A549 (cell line): Measurements from ENCODE around the gene FBRSL1. TPM values are rescaled to one million over a fixed set of nuclear protein-coding genes. Genes with fewer than 3 reads are reported as not detected.
A peak's percentile ranks its signal among the peaks of the same experiment; 100 is the strongest.

Experiments used
- BHLHE40 ChIP-seq: IDR thresholded peaks from 2 replicates; pipeline ENCODE4 v1.6.1; 2012; ENCODE audit warnings: low read depth, low read length, inconsistent platforms
- FOSB ChIP-seq: fragments of 250-450 bp; sonication (Bioruptor Pico); IDR thresholded peaks from 2 replicates; pipeline ENCODE4 v1.5.0; 2020; ENCODE audit warnings: mild to moderate bottlenecking, moderate library complexity
- FOSL2 ChIP-seq, 2 experiments: fragments of 450-650 bp in 1 of 2; fragments of >200 bp in 1 of 2; sonication (Bioruptor Twin) in 1 of 2; formaldehyde crosslinking; IDR thresholded peaks; 2 replicates each; pipeline versions ENCODE4 v1.5.0 to v1.6.1; 2016 to 2020; ENCODE audit warnings: mild to moderate bottlenecking in 1 of 2, moderate library complexity in 1 of 2
- HOXA7 ChIP-seq: fragments of 250-450 bp; sonication (Bioruptor Pico); IDR thresholded peaks from 2 replicates; pipeline ENCODE4 v1.5.0; 2020; ENCODE audit warnings: mild to moderate bottlenecking, moderate library complexity
- NFE2L2 ChIP-seq: fragments of 150-350 bp; conservative IDR thresholded peaks from 2 replicates; pipeline ENCODE4 v1.6.1; 2014; ENCODE audit warnings: low read length
- NR3C1 ChIP-seq: fragments of >200 bp; sonication (Bioruptor Twin); formaldehyde crosslinking; IDR thresholded peaks from 3 replicates; pipeline ENCODE4 v1.6.1; 2017
- RCOR1 ChIP-seq: fragments of 150-350 bp; IDR thresholded peaks from 2 replicates; pipeline ENCODE4 v1.6.1; 2014; ENCODE audit warnings: antibody characterized with exemption, low read length, low read depth
- TFCP2L1 ChIP-seq: fragments of 250-450 bp; sonication (Bioruptor Pico); IDR thresholded peaks from 2 replicates; pipeline ENCODE4 v1.5.0; 2021; ENCODE audit warnings: mild to moderate bottlenecking
- TP53 ChIP-seq: fragments of 250-450 bp; sonication (Bioruptor Pico); IDR thresholded peaks from 2 replicates; pipeline ENCODE4 v1.5.0; 2021; ENCODE audit warnings: mild to moderate bottlenecking, moderate library complexity
- ZC3H11A ChIP-seq: fragments of 450-650 bp; IDR thresholded peaks from 2 replicates; pipeline ENCODE4 v1.6.1; 2014; ENCODE audit warnings: antibody characterized with exemption, mild to moderate bottlenecking
- ZNF302 ChIP-seq: fragments of 250-450 bp; sonication (Bioruptor Pico); IDR thresholded peaks from 2 replicates; pipeline ENCODE4 v1.9.0; 2021; ENCODE audit warnings: inconsistent platforms, mild to moderate bottlenecking, moderate library complexity
- polyA plus RNA-seq, 4 experiments: library from polyadenylated mRNA; depleted of rRNA in 3 of 4; stranded (reverse); fragments of >200 nt; fragmentation: RNase III in 1 of 4; extraction: RNeasy Plus Mini Kit Qiagen cat#74134 plus additional on column Dnase treatment in 1 of 4; gene quantifications; 2 replicates in 3 of 4; 3 replicates in 1 of 4; pipeline ENCODE4 v1.2.3, GENCODE V29; 2011 to 2017
- TF ChIP-seq, protein P1 (sequence below): fragments of 200-600 bp; sonication (generic); IDR thresholded peaks from 2 replicates; pipeline ENCODE4 v1.6.1; 2016; ENCODE audit warnings: antibody characterized with exemption, mild to moderate bottlenecking, moderate library complexity
- TF ChIP-seq, protein P2 (sequence below): IDR thresholded peaks from 2 replicates; pipeline ENCODE4 v1.6.1; 2012
- TF ChIP-seq, protein P3 (sequence below): fragments of 250-450 bp; sonication (Bioruptor Pico); IDR thresholded peaks from 2 replicates; pipeline ENCODE4 v1.5.0; 2020; ENCODE audit warnings: low read depth, mild to moderate bottlenecking, moderate library complexity

Gene FBRSL1
- polyA plus RNA-seq, 2 of the 4 experiments (the other 2 are of a cell fraction) = 3.0 to 32.8 TPM

DNA sequence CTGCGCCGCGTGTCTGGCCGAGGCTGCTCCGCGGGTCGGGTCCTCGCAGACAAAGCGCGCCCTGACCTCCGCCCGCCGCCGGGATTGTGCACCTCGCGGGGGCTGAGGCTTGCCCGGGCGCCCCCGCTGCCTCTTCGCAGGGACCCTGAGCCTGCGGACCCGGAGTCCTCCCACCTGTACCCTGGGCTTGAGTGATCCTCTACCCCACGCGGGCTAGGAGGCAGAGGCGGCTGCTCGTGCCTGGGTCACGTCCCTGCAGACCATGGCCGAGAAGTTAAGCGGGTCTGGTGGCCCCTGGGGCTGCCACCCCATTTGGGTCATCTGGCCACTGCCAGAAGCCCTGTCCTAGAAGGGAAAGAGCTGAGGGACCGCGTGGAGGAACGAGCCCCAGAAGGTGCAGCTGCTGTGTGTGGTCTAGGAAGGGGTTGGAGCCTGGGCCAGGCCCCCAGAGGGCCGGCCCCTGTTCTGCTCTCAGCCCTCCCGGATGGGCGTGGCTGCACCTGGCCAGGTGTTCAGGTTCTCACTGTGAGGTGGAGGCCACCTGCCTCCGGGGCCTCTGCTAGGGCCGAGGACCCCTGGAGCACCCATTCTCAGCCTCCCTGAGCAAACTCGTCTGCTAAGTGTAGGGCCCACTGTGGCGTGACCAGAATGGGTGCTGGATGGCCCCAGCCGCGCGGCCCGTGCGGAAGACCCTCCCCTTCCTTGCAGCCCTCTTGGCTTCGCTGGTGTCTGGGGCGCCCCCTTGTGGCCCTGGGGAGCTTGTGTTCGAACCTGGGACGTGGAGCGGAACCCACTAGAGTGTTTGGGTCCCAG, 70.9 kb downstream of the FBRSL1 start (continued):
- TF ChIP-seq, protein P1, sequence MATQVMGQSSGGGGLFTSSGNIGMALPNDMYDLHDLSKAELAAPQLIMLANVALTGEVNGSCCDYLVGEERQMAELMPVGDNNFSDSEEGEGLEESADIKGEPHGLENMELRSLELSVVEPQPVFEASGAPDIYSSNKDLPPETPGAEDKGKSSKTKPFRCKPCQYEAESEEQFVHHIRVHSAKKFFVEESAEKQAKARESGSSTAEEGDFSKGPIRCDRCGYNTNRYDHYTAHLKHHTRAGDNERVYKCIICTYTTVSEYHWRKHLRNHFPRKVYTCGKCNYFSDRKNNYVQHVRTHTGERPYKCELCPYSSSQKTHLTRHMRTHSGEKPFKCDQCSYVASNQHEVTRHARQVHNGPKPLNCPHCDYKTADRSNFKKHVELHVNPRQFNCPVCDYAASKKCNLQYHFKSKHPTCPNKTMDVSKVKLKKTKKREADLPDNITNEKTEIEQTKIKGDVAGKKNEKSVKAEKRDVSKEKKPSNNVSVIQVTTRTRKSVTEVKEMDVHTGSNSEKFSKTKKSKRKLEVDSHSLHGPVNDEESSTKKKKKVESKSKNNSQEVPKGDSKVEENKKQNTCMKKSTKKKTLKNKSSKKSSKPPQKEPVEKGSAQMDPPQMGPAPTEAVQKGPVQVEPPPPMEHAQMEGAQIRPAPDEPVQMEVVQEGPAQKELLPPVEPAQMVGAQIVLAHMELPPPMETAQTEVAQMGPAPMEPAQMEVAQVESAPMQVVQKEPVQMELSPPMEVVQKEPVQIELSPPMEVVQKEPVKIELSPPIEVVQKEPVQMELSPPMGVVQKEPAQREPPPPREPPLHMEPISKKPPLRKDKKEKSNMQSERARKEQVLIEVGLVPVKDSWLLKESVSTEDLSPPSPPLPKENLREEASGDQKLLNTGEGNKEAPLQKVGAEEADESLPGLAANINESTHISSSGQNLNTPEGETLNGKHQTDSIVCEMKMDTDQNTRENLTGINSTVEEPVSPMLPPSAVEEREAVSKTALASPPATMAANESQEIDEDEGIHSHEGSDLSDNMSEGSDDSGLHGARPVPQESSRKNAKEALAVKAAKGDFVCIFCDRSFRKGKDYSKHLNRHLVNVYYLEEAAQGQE = no peak
- TF ChIP-seq ZC3H11A = no peak
- TF ChIP-seq, protein P2, sequence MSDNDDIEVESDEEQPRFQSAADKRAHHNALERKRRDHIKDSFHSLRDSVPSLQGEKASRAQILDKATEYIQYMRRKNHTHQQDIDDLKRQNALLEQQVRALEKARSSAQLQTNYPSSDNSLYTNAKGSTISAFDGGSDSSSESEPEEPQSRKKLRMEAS = peak; percentile 33; the same call in 1 of the 2 replicates
- no peak for TF ChIP-seq TFCP2L1 (CRISPR knock-in tag)
- TF ChIP-seq, protein P3, sequence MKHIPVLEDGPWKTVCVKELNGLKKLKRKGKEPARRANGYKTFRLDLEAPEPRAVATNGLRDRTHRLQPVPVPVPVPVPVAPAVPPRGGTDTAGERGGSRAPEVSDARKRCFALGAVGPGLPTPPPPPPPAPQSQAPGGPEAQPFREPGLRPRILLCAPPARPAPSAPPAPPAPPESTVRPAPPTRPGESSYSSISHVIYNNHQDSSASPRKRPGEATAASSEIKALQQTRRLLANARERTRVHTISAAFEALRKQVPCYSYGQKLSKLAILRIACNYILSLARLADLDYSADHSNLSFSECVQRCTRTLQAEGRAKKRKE = no peak
- no peak for TF ChIP-seq ZNF302
- no peak for TF ChIP-seq FOSB (CRISPR knock-in tag)
- no peak for TF ChIP-seq FOSL2 (IDR thresholded peaks at IDR 0.05)
- TF ChIP-seq FOSL2 (CRISPR knock-in tag; IDR thresholded peaks at IDR 0.05) = no peak
- no peak; the same call in 1 of the 2 replicates for TF ChIP-seq TP53 (CRISPR knock-in tag)
- TF ChIP-seq NFE2L2 = no peak
- no peak for TF ChIP-seq HOXA7 (CRISPR knock-in tag)
- TF ChIP-seq NR3C1 = no peak
- TF ChIP-seq BHLHE40 = 0 out of 2 replicates have a peak, but pooled peaks have one; percentile 10
- no peak for TF ChIP-seq RCOR1
- TF ChIP-seq, all 56 proteins: peak for 5

Other genes with a start within 250 kb of the FBRSL1 start
- 0.25 and 0.66 TPM in 2 replicates for gene GALNT9, start 160.6 kb upstream of the FBRSL1 start, polyA plus RNA-seq (2011; rRNA removed)
- gene GALNT9, start 160.6 kb upstream of the FBRSL1 start, polyA plus RNA-seq (2017; fragmentation: RNase III; extraction: RNeasy Plus Mini Kit Qiagen cat#74134 plus additional on column Dnase treatment) = 1.8 to 2.8 TPM (median 2.1 TPM) in 3 replicates
- gene LRCOL1, start 120.4 kb downstream of the FBRSL1 start, polyA plus RNA-seq (2011; rRNA removed) = not detected in 2 replicates
- not detected in 3 replicates for gene LRCOL1, start 120.4 kb downstream of the FBRSL1 start, polyA plus RNA-seq (2017; fragmentation: RNase III; extraction: RNeasy Plus Mini Kit Qiagen cat#74134 plus additional on column Dnase treatment)
- not detected in 2 replicates for gene P2RX2, start 128.6 kb downstream of the FBRSL1 start, polyA plus RNA-seq (2011; rRNA removed)
- not detected in 3 replicates for gene P2RX2, start 128.6 kb downstream of the FBRSL1 start, polyA plus RNA-seq (2017; fragmentation: RNase III; extraction: RNeasy Plus Mini Kit Qiagen cat#74134 plus additional on column Dnase treatment)
- gene POLE, start 197.2 kb downstream of the FBRSL1 start, polyA plus RNA-seq (2011; rRNA removed) = 28.9 and 32.1 TPM in 2 replicates
- gene POLE, start 197.2 kb downstream of the FBRSL1 start, polyA plus RNA-seq (2017; fragmentation: RNase III; extraction: RNeasy Plus Mini Kit Qiagen cat#74134 plus additional on column Dnase treatment) = 63.7 to 73.6 TPM (median 67.2 TPM) in 3 replicates
- 21.3 and 22.5 TPM in 2 replicates for gene PXMP2, start 197.4 kb downstream of the FBRSL1 start, polyA plus RNA-seq (2011; rRNA removed)
- gene PXMP2, start 197.4 kb downstream of the FBRSL1 start, polyA plus RNA-seq (2017; fragmentation: RNase III; extraction: RNeasy Plus Mini Kit Qiagen cat#74134 plus additional on column Dnase treatment) = 18.7 to 20.0 TPM (median 19.4 TPM) in 3 replicates
- gene PGAM5, start 220.7 kb downstream of the FBRSL1 start, polyA plus RNA-seq (2011; rRNA removed) = 29.3 and 36.7 TPM in 2 replicates
- 49.5 to 53.4 TPM (median 51.3 TPM) in 3 replicates for gene PGAM5, start 220.7 kb downstream of the FBRSL1 start, polyA plus RNA-seq (2017; fragmentation: RNase III; extraction: RNeasy Plus Mini Kit Qiagen cat#74134 plus additional on column Dnase treatment)